ENCODE data around the gene MGLL.
A peak's percentile ranks its signal among the peaks of the same experiment; 100 is the strongest.

Gene MGLL

DNA sequence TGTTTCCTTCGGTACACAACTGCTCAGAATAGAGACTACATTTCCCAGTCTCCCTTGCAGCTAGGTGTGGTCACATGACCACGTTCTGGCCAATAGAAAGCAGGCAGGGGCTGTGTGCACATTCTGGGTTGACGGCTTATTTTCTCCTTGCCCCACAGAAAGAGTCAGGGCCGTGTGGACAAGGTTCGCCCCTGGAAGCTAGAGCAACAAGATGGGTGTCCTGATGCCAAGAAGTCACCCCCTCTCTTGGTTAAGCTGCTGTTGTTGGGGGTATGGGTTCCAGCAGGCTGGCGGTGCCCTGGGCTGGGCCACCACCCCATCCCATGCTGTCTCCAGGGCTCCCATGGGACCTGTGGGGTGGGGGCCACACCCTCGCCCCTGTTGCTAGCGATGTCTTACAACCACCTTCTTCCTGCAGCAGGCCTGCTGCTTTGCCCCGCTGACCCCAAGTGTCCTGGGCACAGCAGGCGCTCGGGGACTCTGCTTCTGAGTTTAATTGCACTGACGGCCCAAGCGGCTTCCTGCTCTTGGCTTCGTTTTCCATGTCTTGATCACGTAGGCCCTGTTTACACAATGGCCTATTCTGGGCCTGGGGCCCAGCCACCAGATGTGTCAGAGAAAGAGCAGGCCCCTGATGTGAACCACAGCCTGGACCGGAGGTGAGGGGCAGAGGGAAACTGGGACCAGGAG is 124.6 kb downstream of the MGLL start:
- H3K9me3 Mint-ChIP-seq = no peaks in the 10 kb centered on the region
- no peak overlapping the region for H3K4me3 Mint-ChIP-seq
- ATAC-seq (peak; percentile 79), DNase-seq (ENCODE audit: low spot score in 2 of 2) (peak in 1 of 2 donors; percentile 77)
- H3K36me3 Mint-ChIP-seq = peaks cover 7% of the 10 kb centered on the region
- H3K4me1 Mint-ChIP-seq = no peaks in the 10 kb centered on the region
- H3K27ac Mint-ChIP-seq = peak overlapping the region; percentile 14

DNA sequence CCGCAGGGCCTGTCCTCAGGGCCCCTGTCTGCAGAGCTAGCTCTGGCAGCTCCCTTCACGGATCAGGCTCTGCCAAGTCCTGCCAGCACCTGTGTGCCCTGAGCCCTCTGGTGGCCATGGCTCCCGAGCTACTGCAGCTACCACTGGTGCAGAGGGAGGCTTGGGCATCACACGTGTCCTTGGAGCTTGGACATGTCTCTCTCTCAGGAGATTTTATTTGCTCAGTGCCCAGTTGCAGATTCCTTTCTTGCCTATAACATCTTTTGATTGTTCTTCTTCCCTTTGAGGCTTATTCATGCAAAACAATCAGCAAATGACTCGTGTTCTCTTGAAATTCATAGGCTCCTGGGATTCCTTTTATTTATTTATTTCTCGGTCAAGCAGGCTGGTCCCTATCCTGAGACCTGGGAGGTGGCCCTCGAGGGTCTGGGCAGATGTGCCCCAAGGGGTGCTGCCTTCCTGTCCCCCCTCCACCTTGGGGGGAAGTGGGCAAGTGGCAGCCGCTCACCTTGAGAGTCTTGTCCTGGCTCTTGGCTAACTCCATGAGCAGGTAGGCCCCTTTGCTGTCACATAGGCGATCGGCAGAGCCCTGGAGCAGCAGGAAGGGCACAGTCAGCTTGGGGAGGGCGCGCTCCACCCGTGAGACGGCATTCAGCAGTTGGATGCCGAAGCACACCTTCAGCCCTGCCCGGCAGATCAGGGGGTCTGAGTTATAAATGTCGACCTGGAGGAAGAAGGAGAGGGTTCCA is 127.7 kb downstream of the MGLL start:
- no peak overlapping the region for H3K27ac Mint-ChIP-seq
- DNase-seq (ENCODE audit: low spot score in 2 of 2) (no peak), ATAC-seq (peak; percentile 64)
- H3K9me3 Mint-ChIP-seq = no peaks in the 10 kb centered on the region
- peaks cover 7% of the 10 kb centered on the region for H3K36me3 Mint-ChIP-seq
- H3K4me1 Mint-ChIP-seq = no peaks in the 10 kb centered on the region
- no peak overlapping the region for H3K4me3 Mint-ChIP-seq

DNA sequence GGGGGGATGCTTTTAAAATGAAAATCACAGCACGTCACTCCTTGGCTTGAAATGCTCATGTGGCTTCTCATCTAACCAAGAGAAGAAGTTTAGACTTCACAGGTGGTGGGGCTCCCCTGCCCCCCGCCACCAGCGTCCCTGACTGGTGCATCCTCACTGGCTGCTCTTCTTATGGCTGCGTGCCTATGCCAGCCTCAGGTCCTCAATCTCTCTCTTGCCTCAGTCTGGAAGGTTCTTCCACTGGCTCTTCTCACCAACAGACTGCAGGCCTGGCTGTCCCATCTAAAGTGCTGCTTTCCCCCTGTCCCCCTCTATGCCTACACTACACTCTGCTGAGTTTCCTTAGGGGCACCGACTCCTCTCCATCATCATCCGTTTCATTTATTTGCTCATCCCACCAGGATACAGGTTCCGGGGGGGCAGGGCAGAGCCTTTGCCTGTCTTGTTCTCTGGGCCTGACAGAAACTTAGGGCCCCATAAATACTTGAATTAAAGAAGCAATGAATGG is 128.9 kb downstream of the MGLL start:
- H3K9me3 Mint-ChIP-seq = no peaks in the 10 kb centered on the region
- DNase-seq (ENCODE audit: low spot score in 2 of 2) = no peak
- peak overlapping the region; percentile 1 for H3K27ac Mint-ChIP-seq
- no peaks in the 10 kb centered on the region for H3K4me1 Mint-ChIP-seq
- peaks cover 7% of the 10 kb centered on the region for H3K36me3 Mint-ChIP-seq
- no peak overlapping the region for H3K4me3 Mint-ChIP-seq
- ATAC-seq = no peak

DNA sequence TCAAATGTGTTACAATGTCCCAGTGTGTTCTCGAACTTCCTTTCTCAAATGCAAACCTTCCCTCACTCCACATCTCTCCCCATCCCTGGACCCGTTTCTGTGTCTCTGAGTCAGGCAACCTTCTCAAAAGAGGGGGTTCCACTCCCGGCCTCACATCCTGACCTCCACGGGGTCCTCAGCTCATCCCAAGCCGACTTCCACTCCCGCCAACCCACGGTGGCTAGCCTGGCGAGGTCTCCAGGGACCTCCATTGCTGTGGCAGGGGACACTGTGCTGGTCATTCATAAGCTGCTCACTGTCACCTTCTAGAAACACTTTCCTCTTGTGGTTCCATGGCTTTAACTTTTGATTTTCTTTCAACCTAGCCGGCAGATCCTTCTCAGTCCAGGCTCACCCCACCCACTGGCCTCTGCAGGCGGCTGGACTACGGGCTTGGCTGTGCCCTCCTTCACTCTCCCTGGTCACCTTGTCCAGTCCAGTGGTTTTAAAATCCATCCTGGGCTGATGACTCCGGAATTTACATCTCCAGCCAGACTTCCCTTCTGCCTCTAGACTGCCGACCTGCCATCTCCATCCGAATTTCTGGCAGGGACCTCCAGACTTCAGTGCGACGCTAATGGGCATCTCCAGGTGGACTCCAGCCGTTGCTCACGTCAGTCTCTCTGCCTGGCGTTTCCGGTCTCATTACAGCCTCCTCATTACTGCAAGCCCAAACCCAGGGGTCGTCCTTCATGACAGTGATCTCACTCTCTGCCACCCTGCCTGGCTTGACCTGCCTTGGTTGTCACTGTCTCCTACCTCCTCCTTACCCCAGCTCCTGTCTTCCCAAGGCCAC is 129.6 kb downstream of the MGLL start:
- Mint-ChIP-seq H3K4me3 (no peak overlapping the region), H3K27ac (peak overlapping the region; percentile 23), H3K36me3 (peaks cover 7% of the 10 kb centered on the region), H3K4me1 (no peaks in the 10 kb centered on the region), H3K9me3 (no peaks in the 10 kb centered on the region)
- ATAC-seq (no peak), DNase-seq (ENCODE audit: low spot score in 2 of 2) (no peak)

DNA sequence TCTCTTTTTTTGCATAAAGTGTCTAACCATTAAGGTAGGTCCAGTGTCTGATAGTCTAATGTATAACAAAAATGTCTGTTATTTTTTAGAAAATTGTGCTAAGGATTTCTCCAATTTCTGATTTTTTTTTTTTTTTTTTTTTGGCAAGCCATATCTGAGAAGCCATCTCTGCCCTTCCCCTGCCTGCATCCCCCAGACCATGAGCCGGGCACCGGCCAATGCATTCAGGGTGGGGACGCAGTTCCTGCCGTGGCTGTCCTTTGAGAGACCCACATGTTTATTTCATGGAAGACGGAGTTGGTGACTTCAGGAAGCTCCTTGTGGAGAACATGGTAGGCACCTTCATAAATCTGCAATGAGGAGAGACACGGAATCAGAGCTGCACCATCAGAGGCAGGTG is 130.3 kb downstream of the MGLL start:
- DNase-seq (ENCODE audit: low spot score in 2 of 2) = no peak
- no peaks in the 10 kb centered on the region for H3K4me1 Mint-ChIP-seq
- no peak overlapping the region for H3K27ac Mint-ChIP-seq
- H3K4me3 Mint-ChIP-seq = no peak overlapping the region
- H3K9me3 Mint-ChIP-seq = no peaks in the 10 kb centered on the region
- peaks cover 7% of the 10 kb centered on the region for H3K36me3 Mint-ChIP-seq
- no peak for ATAC-seq

DNA sequence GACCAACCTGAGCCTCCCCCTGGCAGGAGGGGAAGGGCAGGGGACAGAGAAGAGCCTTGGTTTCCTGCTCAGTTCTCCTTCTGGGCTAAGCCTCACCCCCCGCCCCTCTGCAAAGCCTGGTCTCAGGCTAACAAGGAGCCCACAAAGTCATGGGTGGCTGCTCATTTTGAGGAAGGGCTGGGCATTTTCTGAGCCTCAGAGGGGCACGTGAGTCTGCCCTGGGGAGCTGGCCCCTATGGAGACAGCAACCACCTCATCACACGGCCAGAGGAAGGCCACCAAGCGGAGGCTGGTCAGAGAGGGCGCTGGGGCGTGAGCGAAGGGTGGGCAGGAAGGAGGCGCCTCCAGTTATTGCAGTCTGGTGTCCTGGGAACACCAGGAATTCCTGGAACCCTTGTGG is 130.8 kb downstream of the MGLL start:
- Mint-ChIP-seq H3K9me3 (no peaks in the 10 kb centered on the region), H3K36me3 (peaks cover 7% of the 10 kb centered on the region), H3K27ac (no peak overlapping the region), H3K4me3 (no peak overlapping the region), H3K4me1 (no peaks in the 10 kb centered on the region)
- DNase-seq (ENCODE audit: low spot score in 2 of 2) (no peak), ATAC-seq (no peak)

DNA sequence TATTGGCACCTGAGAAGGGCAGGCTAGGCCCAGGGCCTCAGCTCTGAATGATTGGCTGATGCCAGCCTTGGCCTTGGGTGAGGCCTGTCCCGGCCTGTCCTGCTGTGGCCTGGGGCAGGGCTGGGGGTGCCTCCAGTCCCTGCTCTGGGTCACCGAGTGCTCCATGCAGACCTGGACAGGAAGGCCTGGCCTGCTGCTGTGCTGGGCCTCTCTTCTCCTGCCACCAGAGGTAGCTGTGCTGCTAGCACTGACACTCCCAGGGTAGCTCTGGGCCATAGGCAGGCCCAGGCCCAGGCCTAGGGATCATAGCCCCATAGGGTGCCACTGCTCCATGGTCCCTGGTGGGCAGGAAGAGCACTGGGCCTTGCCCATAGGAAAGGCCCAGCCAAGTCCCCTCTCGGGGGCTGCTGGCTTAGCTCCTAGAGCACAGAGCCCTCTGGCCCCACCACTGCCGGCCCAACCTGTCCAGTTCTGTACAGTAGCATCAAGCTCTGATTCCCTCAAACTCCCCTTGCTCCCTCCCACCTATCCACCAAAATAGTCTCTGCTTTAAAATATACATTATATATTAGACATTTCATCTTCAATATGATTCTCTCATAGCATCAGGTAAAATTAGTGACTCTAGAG is 131.4 kb downstream of the MGLL start:
- no peaks in the 10 kb centered on the region for H3K4me1 Mint-ChIP-seq
- peaks cover 7% of the 10 kb centered on the region for H3K36me3 Mint-ChIP-seq
- no peaks in the 10 kb centered on the region for H3K9me3 Mint-ChIP-seq
- DNase-seq (ENCODE audit: low spot score in 2 of 2) (no peak), ATAC-seq (peak; percentile 56)
- no peak overlapping the region for H3K27ac Mint-ChIP-seq
- H3K4me3 Mint-ChIP-seq = no peak overlapping the region

DNA sequence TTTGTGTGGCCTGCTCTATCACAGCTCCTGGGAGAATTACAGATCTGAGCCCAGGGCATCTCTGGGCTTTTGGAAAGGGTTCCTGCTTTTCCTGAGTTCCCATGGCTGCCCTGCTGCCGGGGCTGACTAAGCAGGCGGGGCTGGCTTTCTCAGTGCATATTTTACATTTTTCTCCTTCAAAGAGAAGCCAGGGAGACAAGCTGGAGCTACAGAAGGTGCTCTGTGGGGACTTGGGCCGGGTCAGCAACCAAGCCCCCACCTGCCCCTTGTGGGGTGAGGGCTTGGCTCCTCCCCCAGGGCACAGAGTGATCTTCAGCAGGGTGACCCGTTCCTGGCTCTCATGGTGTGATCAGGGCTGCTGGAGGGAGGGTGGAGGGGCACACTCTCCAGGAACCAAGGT is 132.2 kb downstream of the MGLL start:
- DNase-seq (ENCODE audit: low spot score in 2 of 2) = no peak
- Mint-ChIP-seq H3K27ac (no peak overlapping the region), H3K4me3 (no peak overlapping the region)

DNA sequence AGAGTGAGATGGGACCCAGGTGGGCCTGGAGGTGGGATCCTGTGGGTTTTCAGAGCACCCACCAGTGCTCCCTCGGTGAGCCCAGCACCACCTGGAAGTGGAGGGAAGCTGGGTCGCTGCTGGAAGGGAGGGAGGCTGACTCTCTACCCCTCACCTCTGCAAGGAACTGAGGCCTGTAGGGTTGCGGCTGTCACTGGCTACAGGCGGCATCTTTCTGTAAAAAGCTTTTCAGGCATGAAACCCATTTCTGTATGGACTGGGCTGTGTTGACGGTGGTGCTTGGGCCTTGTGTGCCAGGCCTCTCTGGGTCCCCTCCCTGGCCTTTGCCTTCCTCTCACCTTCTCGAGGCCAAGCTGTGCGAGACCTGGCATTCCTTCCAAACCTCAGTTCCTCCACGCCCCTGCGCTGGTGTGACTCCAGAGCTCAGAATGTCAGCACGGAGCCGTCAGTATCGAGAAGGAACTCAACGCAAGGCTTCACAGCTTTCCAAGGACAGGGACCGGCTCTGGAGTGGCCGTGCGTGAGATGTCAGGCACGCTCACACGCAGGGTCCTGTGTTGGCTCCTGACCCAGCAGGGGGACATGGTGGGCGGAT is 133.0 kb downstream of the MGLL start:
- H3K4me3 Mint-ChIP-seq = no peak overlapping the region
- H3K4me1 Mint-ChIP-seq = no peaks in the 10 kb centered on the region
- H3K27ac Mint-ChIP-seq = no peak overlapping the region
- no peak for DNase-seq (ENCODE audit: low spot score in 2 of 2)
- peaks cover 7% of the 10 kb centered on the region for H3K36me3 Mint-ChIP-seq
- no peaks in the 10 kb centered on the region for H3K9me3 Mint-ChIP-seq
- ATAC-seq = no peak

More for the DNA sequence above, 132.2 kb downstream of the MGLL start:
- Mint-ChIP-seq H3K4me1 (no peaks in the 10 kb centered on the region), H3K36me3 (peaks cover 7% of the 10 kb centered on the region), H3K9me3 (no peaks in the 10 kb centered on the region)
- ATAC-seq = no peak

DNA sequence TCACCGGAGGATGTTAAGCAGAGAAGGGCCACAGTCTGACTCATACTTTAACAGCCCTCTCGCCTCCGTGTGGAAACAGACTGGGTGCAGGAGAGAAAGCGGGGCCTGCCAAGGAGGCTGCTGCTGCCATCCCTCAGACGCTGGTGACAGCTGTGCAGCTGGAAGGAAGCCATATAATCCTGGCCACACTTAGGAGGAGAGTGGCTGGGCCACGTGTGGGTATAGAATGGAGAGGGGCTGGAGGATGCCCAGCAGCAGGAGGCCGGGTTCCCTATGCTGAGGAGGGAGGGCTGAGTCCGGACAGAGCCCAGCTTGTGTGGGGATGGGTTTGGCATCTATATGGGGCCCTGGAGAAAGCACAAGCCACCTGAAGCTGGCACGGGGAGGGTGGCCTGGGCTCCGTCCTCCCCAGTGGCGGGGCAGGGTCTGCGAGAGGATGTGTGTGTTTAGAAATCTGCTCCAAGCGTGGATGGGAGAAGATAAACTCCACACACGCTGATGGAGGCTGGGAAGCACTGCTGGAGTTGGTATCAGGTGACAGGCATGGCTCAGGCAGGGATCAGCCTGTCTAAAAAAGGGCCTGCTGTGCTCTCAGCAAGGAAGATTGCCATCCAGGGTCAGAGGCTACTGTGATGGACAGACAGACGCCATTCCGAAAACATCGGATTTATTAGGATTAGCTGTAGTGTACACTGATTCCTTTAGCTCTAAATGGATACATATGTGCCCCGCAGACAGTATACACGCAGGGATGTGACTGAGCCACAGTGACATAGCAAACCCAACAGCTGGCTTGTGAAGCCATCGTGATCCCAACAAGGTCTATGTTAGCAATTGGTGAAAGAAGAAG is 133.7 kb downstream of the MGLL start:
- no peak for DNase-seq (ENCODE audit: low spot score in 2 of 2)
- no peaks in the 10 kb centered on the region for H3K4me1 Mint-ChIP-seq
- no peak overlapping the region for H3K27ac Mint-ChIP-seq
- peaks cover 7% of the 10 kb centered on the region for H3K36me3 Mint-ChIP-seq
- H3K4me3 Mint-ChIP-seq = no peak overlapping the region
- H3K9me3 Mint-ChIP-seq = no peaks in the 10 kb centered on the region
- ATAC-seq = no peak

DNA sequence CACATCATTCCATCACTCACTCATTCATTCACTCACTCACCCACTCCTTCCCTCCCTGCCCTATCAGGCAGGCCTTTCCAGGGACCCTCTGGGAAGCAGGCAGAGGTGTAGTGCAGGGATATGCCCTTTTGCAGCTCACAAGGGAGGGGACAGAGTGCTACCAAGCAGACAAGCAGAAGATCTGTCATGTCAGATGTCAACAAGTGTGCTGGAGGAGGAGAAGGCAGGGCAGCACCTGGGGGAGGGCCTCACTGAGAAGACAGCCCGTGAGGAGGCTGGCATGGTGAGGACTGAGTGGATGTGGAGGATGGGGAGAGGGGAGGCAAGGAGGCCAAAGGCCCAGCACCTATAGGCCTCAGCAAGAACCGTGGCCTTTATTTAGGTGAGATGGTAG is 134.3 kb downstream of the MGLL start:
- no peaks in the 10 kb centered on the region for H3K9me3 Mint-ChIP-seq
- H3K36me3 Mint-ChIP-seq = peaks cover 3% of the 10 kb centered on the region
- ATAC-seq (no peak), DNase-seq (ENCODE audit: low spot score in 2 of 2) (no peak)
- H3K4me3 Mint-ChIP-seq = no peak overlapping the region
- no peak overlapping the region for H3K27ac Mint-ChIP-seq
- H3K4me1 Mint-ChIP-seq = no peaks in the 10 kb centered on the region

DNA sequence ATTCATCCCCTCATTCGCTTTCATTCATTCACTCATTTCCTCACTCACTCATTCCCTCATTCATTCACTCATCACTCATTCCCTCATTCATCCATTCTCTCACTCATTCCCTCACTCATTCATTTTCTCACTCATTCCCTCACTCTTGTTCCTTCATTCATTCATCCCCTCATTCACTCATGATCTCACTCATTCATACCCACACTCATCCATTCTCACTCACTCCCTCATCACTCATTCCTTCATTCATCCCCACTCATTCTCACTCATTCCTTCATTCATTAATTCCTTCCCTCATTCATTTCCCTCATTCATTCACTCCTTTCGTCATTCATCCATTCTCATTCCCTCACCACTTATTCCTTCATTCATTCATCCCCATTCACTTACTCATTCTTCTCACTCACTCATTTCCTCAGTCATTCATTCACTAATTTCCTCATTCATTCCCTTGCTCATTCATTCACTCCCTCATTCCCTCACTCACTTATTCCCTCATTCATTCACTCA is 135.0 kb downstream of the MGLL start:
- Mint-ChIP-seq H3K4me3 (no peak overlapping the region), H3K36me3 (no peaks in the 10 kb centered on the region), H3K27ac (no peak overlapping the region), H3K4me1 (no peaks in the 10 kb centered on the region), H3K9me3 (no peaks in the 10 kb centered on the region)
- ATAC-seq (no peak), DNase-seq (ENCODE audit: low spot score in 2 of 2) (no peak)

DNA sequence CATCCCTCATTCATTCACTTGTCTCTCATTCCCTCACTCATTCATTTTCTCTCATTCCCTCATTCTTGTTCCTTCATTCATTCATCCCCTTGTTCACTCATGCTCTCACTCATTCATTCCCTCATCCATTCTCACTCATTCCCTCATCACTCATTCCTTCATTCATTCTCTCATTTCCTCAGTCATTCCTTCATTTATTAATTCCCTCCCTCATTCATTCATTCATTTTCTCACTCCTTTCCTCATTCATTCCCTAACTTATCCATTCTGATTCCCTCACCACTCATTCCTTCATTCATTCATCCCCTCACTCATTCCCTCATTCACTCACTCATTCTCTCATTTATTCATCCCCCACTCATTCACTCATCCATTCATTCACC is 135.8 kb downstream of the MGLL start:
- H3K4me1 Mint-ChIP-seq = no peaks in the 10 kb centered on the region
- H3K9me3 Mint-ChIP-seq = no peaks in the 10 kb centered on the region
- no peaks in the 10 kb centered on the region for H3K36me3 Mint-ChIP-seq
- no peak overlapping the region for H3K4me3 Mint-ChIP-seq
- DNase-seq (ENCODE audit: low spot score in 2 of 2) (no peak), ATAC-seq (no peak)
- no peak overlapping the region for H3K27ac Mint-ChIP-seq

Data from stimulated activated effector memory CD8-positive, alpha-beta T cell treated with anti-CD3 and anti-CD28 coated beads, Interleukin-12 subunit alpha, Interleukin-12 subunit beta, amount 100 ng/mL, for 72 hours (primary cell).